Adrenal gland (tissue), 12 donors: ENCODE measurements around the gene NEUROD1. TPM values are rescaled to one million over a fixed set of nuclear protein-coding genes. Genes with fewer than 3 reads are reported as not detected.

Experiments
- DNase-seq, 7 donors: peaks; one replicate each; pipeline ENCODE4 v3.0.0-alpha.2; 2019 to 2020
- H3K27ac ChIP-seq, 5 donors: fragments of 200-600 bp; sonication (generic) in 4 of 5; 1 replicate in 3 of 5; 2 replicates in 2 of 5; pipeline versions ENCODE4 v1.5.1 to v1.8.0; 2016 to 2020; ENCODE audit warnings: mild to moderate bottlenecking in 1 of 5
- H3K27me3 ChIP-seq: fragments of 200-600 bp; 2 replicates; pipeline ENCODE4 v1.8.0; 2021
- H3K36me3 ChIP-seq, 2 donors: fragments of 200-600 bp; replicated peaks in 1 of 2; 1 replicate in 1 of 2; 2 replicates in 1 of 2; pipeline versions ENCODE4 v1.5.1 to v1.8.0; 2018 to 2022
- H3K4me1 ChIP-seq, 2 donors: fragments of 200-600 bp; replicated peaks in 1 of 2; 1 replicate in 1 of 2; 2 replicates in 1 of 2; pipeline versions ENCODE4 v1.5.1 to v1.8.0; 2018 to 2021
- H3K4me3 ChIP-seq, 4 donors: fragments of 200-600 bp; sonication (generic) in 3 of 4; one replicate each; pipeline ENCODE4 v1.5.1; 2016 to 2018
- H3K9me3 ChIP-seq, 3 donors: fragments of 200-600 bp; sonication (generic) in 1 of 3; replicated peaks in 1 of 3; 1 replicate in 2 of 3; 2 replicates in 1 of 3; pipeline versions ENCODE4 v1.5.1 to v1.8.0; 2016 to 2021
- CTCF ChIP-seq, 6 experiments: fragments of 450-650 bp in 4 of 6; fragments of 200-600 bp in 2 of 6; sonication (generic) in 1 of 6; IDR thresholded peaks; 1 replicate in 5 of 6; 2 replicates in 1 of 6; pipeline versions ENCODE4 v1.5.1 to v1.8.0; 2016 to 2021; ENCODE audit warnings: antibody characterized with exemption in 6 of 6, mild to moderate bottlenecking in 2 of 6, moderate library complexity in 1 of 6
- POLR2A ChIP-seq, 2 donors: fragments of 450-650 bp; IDR thresholded peaks; one replicate each; pipeline ENCODE4 v1.6.1; 2017; ENCODE audit warnings: antibody characterized with exemption in 2 of 2, mild to moderate bottlenecking in 2 of 2, moderate library complexity in 1 of 2
- WGBS, 4 donors: extraction: QIAGEN DNeasy Blood & Tissue Kit in 2 of 4; methylation state at CpG; one replicate each; pipeline versions ENCODE4 v1.1.5 to v1.1.7; 2013 to 2017; 5-methylcytosine and 5-hydroxymethylcytosine counted together
- intact Hi-C, 2 donors: fragments of 100-400 bp; cut with DNase I; formaldehyde crosslinking; loops; one replicate each; pipeline versions ENCODE4 v1.14.1 to v1.15.0; 2022 to 2023
- polyA plus RNA-seq, 3 donors: library from polyadenylated mRNA; stranded (reverse); fragments of 200-250 nt in 2 of 3; fragments of 350-450 nt in 1 of 3; fragmentation: Illumina TruSeq in 1 of 3; extraction: RNeasy Lipid Tissue Mini Kit (QIAGEN cat#74804) in 1 of 3; gene quantifications; one replicate each; pipeline ENCODE4 v1.2.3, GENCODE V29; 2013 to 2014
- total RNA-seq, 9 donors: library from RNA; depleted of rRNA in 4 of 9; stranded (reverse); fragments of >200 nt in 4 of 9; fragments of 120-200 nt in 1 of 9; fragmentation: NEBNext Ultra II Directional in 1 of 9; extraction: Animal tissue kit (Norgen Biotek cat#: 25700) in 1 of 9; gene quantifications; one replicate each; pipeline versions ENCODE4 v1.1.0 to v1.2.4, GENCODE V29; 2013 to 2023
- donor health status: healthy with polysubstance abuse.
- donor health status: Bipolar disorder and iron deficiency.
- donor health status: DM: yes; HTN: yes; CAD: no.
- donor health status: DM: no; HTN: no; CAD: no.
- donor health status: DM: no; HTN: no; CAD: no.
- donor health status: DM: yes; HTN: yes; CAD: no.

The NEUROD1 gene
- total and polyA plus RNA-seq, 12 donors: not detected

- Histone ChIP-seq H3K27me3 (no peaks in the 10 kb centered on the region), H3K4me1 (no peaks in the 10 kb centered on the region), H3K9me3 (no peaks in the 10 kb centered on the region), H3K4me3 (no peak overlapping the region), H3K36me3 (no peaks in the 10 kb centered on the region), H3K27ac (no peak overlapping the region)
- TF ChIP-seq POLR2A (IDR thresholded peaks at IDR 0.05): no peak
- no peak for TF ChIP-seq CTCF (IDR thresholded peaks at IDR 0.05)
- DNase-seq: no peak
- WGBS, 4 donors: 78 to 90% (median 84%) methylated on average over 2 of the region's 2 CpGs
- intact Hi-C loops: no loop called here
Observed at GRCh38 chr2:181648478-181649155, 31.7 kb downstream of the NEUROD1 start.

- TF ChIP-seq CTCF (IDR thresholded peaks at IDR 0.05) (no peak), POLR2A (IDR thresholded peaks at IDR 0.05) (no peak)
- Histone ChIP-seq H3K36me3 (no peaks in the 10 kb centered on the region), H3K4me3 (no peak overlapping the region), H3K27me3 (no peaks in the 10 kb centered on the region), H3K4me1 (no peaks in the 10 kb centered on the region), H3K27ac (no peak overlapping the region), H3K9me3 (no peaks in the 10 kb centered on the region)
- WGBS, 4 donors: 70 to 80% (median 73%) methylated on average over 1 of the region's 1 CpG
- intact Hi-C loops: no loop called here
- DNase-seq: no peak
Observed at GRCh38 chr2:181646415-181646987, 33.8 kb downstream of the NEUROD1 start.

GRCh38 chr2:181643151-181643550 lies 37.2 kb downstream of the NEUROD1 start:
- Histone ChIP-seq H3K27me3 (no peaks in the 10 kb centered on the region), H3K27ac (no peak overlapping the region), H3K36me3 (no peaks in the 10 kb centered on the region), H3K4me3 (no peak overlapping the region), H3K9me3 (no peaks in the 10 kb centered on the region), H3K4me1 (no peaks in the 10 kb centered on the region)
- no peak for DNase-seq
- TF ChIP-seq CTCF (IDR thresholded peaks at IDR 0.05) (no peak), POLR2A (IDR thresholded peaks at IDR 0.05) (no peak)
- intact Hi-C loops: no loop called here
- WGBS, 4 donors: 66 to 75% (median 69%) methylated on average over 1 of the region's 1 CpG

- TF ChIP-seq POLR2A (IDR thresholded peaks at IDR 0.05) (no peak), CTCF (IDR thresholded peaks at IDR 0.05) (no peak)
- H3K27me3 ChIP-seq: no peaks in the 10 kb centered on the region
- no peak overlapping the region for H3K4me3 ChIP-seq
- intact Hi-C loops: no loop called here
- 55 to 74% (median 62%) methylated on average over 4 of the region's 4 CpGs for WGBS, 4 donors
- DNase-seq: no peak
- no peaks in the 10 kb centered on the region for H3K9me3 ChIP-seq
- no peak overlapping the region for H3K27ac ChIP-seq
- H3K36me3 ChIP-seq: no peaks in the 10 kb centered on the region
- no peaks in the 10 kb centered on the region for H3K4me1 ChIP-seq
Observed at GRCh38 chr2:181642086-181642485, 38.2 kb downstream of the NEUROD1 start.
